GM12874 (cell line): ENCODE data around the gene LASP1.

Source experiments
- CTCF ChIP-seq: IDR thresholded peaks from 2 replicates; pipeline ENCODE4 v1.5.1; 2011; ENCODE audit warnings: low read depth, mild to moderate bottlenecking, control low read depth, low read length, moderate library complexity; ENCODE audit not compliant: insufficient read depth

LASP1 gene

GRCh38 chr17:38869526-38870258 lies at the start of gene LASP1:
Gene LASP1, plus strand, starts transcription at chr17:38870058. Its CDS starts 132 bp downstream, at chr17:38870190.
- TF ChIP-seq CTCF, result no peak

GRCh38 chr17:38824899-38825761 lies 44.7 kb upstream of the LASP1 start, which contains the start of gene CWC25:
Gene CWC25, minus strand, starts transcription at chr17:38825321. Its CDS starts 138 bp downstream, at chr17:38825183.
- no peak for TF ChIP-seq CTCF

- no peak for TF ChIP-seq CTCF
Observed at GRCh38 chr17:38825762-38826247, 44.1 kb upstream of the LASP1 start.

GRCh38 chr17:38844261-38844757 lies 25.5 kb upstream of the LASP1 start:
- TF ChIP-seq CTCF, result no peak

GRCh38 chr17:38848557-38848891 lies 21.3 kb upstream of the LASP1 start:
- no peak for TF ChIP-seq CTCF

- TF ChIP-seq CTCF, result no peak
Observed at GRCh38 chr17:38848939-38849605, 20.8 kb upstream of the LASP1 start.

- TF ChIP-seq CTCF, result no peak
Observed at GRCh38 chr17:38850374-38850773, 19.5 kb upstream of the LASP1 start.
